ENCODE data around the gene KCNH5. TPM values are rescaled to one million over a fixed set of nuclear protein-coding genes. Genes with fewer than 3 reads are reported as not detected.

KCNH5 gene
- total and polyA plus RNA-seq, 9 of the 15 experiments (the other 6 are each of a cell fraction or from before 2014, with no cell fraction given), result 1.1 to 2.4 (median 1.4) TPM

DNA sequence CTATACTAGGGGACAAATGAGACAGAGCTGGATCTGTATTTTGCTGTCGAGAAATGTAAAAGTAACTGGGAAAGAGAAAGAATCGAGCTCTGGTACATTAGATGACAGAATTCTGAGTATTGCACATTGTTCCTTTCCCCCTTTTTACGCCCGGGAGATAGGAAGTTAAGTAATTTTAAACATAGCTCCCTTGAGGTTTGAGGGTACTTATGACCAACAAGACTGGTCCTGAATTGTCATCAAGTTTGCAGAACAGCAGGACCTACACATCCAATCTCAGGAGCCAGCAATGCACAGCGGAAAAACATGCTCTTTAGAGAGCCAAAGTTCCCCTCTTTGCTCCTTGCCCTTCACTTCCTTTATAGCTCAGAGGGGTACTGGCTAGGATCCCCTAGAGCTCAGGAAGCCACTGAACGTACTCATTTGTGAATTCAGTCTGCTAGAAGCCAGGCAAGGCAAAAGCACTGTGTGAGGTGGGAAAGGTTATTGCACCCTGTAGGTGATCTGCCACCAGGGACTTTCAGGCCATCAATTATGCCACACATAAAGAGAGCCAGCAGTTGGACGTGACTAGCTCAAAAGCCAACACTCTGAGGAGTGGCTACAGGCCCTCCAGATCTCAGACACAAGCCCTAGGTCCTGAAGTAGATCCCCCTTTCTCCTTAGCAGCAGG lies 333.8 kb downstream of the KCNH5 start:
- no peak for FAIRE-seq
- intact Hi-C loops (cut with micrococcal nuclease) (no loop called here), in situ Hi-C loops (cut with MboI) (no loop called here)

More for the DNA sequence above, 333.8 kb downstream of the KCNH5 start:
- H3K27ac ChIP-seq (ENCODE audit: extremely low read depth, low read depth, low read length), result no peak overlapping the region
- H3K9me3 ChIP-seq (replicated peaks; ENCODE audit: control insufficient read depth, insufficient read depth, low read depth, low read length), result no peaks in the 10 kb centered on the region
- H2AFZ ChIP-seq (ENCODE audit: low read depth, low read length), result no peak overlapping the region
- H3K27me3 ChIP-seq (ENCODE audit: control insufficient read depth in 2 of 2, insufficient read depth in 2 of 2, low read length in 2 of 2), result no peaks in the 10 kb centered on the region
- 0% methylated on average over 6 of the region's 7 CpGs for WGBS (ENCODE audit: insufficient coverage, low coverage, missing lambda C conversion rate)
- no TSS peak for BruUV-seq (replicated peaks)
- H3K4me3 ChIP-seq, result no peak overlapping the region
- no peaks in the 10 kb centered on the region for H3K36me3 ChIP-seq (ENCODE audit: control insufficient read depth, insufficient read depth, low read length)
- H3K79me2 ChIP-seq (ENCODE audit: control insufficient read depth, insufficient read depth, low read length), result no peaks in the 10 kb centered on the region
- no peaks in the 10 kb centered on the region for H3K4me1 ChIP-seq (replicated peaks in 1 of 2; ENCODE audit: control insufficient read depth in 2 of 2, insufficient read depth in 2 of 2, low read length in 2 of 2)
- no peaks in the 10 kb centered on the region for H4K20me1 ChIP-seq (replicated peaks; ENCODE audit: control insufficient read depth, insufficient read depth, low read length)
- no peak overlapping the region for H3K4me2 ChIP-seq (ENCODE audit: insufficient read depth, low read length)
- CTCF ChIA-PET (ENCODE audit: low intra/inter-chr PET ratio), result no interaction called here
- no peaks in the 10 kb centered on the region for H3K9me1 ChIP-seq (ENCODE audit: control insufficient read depth, insufficient read depth, low read length)
- POLR2A ChIA-PET, result no interaction called here
- no peak for ATAC-seq
- no peak overlapping the region for H3K9ac ChIP-seq (ENCODE audit: insufficient read depth in 1 of 2, low read depth in 2 of 2, low read length in 2 of 2)
- TF ChIP-seq ARID2 (IDR thresholded peaks at IDR 0.05) (no peak), KLF1 (tag; IDR thresholded peaks at IDR 0.05) (no peak), TRIM24 (IDR thresholded peaks at IDR 0.05) (no peak), NCOA2 (IDR thresholded peaks at IDR 0.05; ENCODE audit: partially characterized antibody in 2 of 2) (no peak), TAF7 (tag; IDR thresholded peaks at IDR 0.05) (no peak), DDX20 (tag; IDR thresholded peaks at IDR 0.05; ENCODE audit: low read depth) (no peak), PHB (CRISPR knock-in tag; IDR thresholded peaks at IDR 0.05) (no peak), HOXB6 (CRISPR knock-in tag; IDR thresholded peaks at IDR 0.05; ENCODE audit: borderline replicate concordance) (no peak), ZNF76 (CRISPR knock-in tag; IDR thresholded peaks at IDR 0.05; ENCODE audit: borderline replicate concordance) (no peak), PHF21A (IDR thresholded peaks at IDR 0.05; ENCODE audit: borderline replicate concordance, low read depth) (no peak), ARHGAP35 (IDR thresholded peaks at IDR 0.05; ENCODE audit: partially characterized antibody) (no peak)
- TF ChIP-seq, protein P1, sequence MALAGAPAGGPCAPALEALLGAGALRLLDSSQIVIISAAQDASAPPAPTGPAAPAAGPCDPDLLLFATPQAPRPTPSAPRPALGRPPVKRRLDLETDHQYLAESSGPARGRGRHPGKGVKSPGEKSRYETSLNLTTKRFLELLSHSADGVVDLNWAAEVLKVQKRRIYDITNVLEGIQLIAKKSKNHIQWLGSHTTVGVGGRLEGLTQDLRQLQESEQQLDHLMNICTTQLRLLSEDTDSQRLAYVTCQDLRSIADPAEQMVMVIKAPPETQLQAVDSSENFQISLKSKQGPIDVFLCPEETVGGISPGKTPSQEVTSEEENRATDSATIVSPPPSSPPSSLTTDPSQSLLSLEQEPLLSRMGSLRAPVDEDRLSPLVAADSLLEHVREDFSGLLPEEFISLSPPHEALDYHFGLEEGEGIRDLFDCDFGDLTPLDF (CRISPR knock-in tag; IDR thresholded peaks at IDR 0.05), result no peak
- TF ChIP-seq, protein P2, sequence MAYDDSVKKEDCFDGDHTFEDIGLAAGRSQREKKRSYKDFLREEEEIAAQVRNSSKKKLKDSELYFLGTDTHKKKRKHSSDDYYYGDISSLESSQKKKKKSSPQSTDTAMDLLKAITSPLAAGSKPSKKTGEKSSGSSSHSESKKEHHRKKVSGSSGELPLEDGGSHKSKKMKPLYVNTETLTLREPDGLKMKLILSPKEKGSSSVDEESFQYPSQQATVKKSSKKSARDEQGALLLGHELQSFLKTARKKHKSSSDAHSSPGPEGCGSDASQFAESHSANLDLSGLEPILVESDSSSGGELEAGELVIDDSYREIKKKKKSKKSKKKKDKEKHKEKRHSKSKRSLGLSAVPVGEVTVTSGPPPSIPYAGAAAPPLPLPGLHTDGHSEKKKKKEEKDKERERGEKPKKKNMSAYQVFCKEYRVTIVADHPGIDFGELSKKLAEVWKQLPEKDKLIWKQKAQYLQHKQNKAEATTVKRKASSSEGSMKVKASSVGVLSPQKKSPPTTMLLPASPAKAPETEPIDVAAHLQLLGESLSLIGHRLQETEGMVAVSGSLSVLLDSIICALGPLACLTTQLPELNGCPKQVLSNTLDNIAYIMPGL (CRISPR knock-in tag; IDR thresholded peaks at IDR 0.05), result no peak
- no peak for DNase-seq (ENCODE audit: extremely low read depth in 1 of 4, low spot score in 3 of 4)
